ENCODE data around the gene CIBAR2. TPM values are rescaled to one million over a fixed set of nuclear protein-coding genes. Genes with fewer than 3 reads are reported as not detected.

Gene CIBAR2
- total RNA-seq, 2 experiments from 2014 or later, result 0.50 TPM; not detected in 1

GRCh38 chr16:85072076-85072860 lies 40.0 kb downstream of the CIBAR2 start:
- no peak overlapping the region for H3K4me3 ChIP-seq (ENCODE audit: low read depth, low read length, poor library complexity, severe bottlenecking)
- no peak overlapping the region for H3K27ac ChIP-seq (ENCODE audit: low read depth, low read length, poor library complexity, severe bottlenecking)
- POLR2A ChIA-PET, result no interaction called here
- no peaks in the 10 kb centered on the region for H3K36me3 ChIP-seq (ENCODE audit: insufficient read depth, low read length)
- CTCF ChIA-PET (ENCODE audit: unreplicated experiment), result no interaction called here
- H3K4me2 ChIP-seq (ENCODE audit: low read length), result no peak overlapping the region
- no peaks in the 10 kb centered on the region for H4K20me1 ChIP-seq (ENCODE audit: insufficient read depth, low read length)
- H2AFZ ChIP-seq (ENCODE audit: low read length), result no peak overlapping the region
- no peaks in the 10 kb centered on the region for H3K9me3 ChIP-seq (ENCODE audit: low read length)
- no peak for DNase-seq (ENCODE audit: low spot score)
- no peaks in the 10 kb centered on the region for H3K4me1 ChIP-seq (ENCODE audit: insufficient read depth, low read length, poor library complexity, severe bottlenecking)
- no peaks in the 10 kb centered on the region for H3K79me2 ChIP-seq (ENCODE audit: insufficient read depth, low read depth, low read length)
- BruUV-seq (replicated peaks), result no TSS peak
- H3K9me2 ChIP-seq (ENCODE audit: insufficient read depth, low read length), result no peaks in the 10 kb centered on the region
- intact Hi-C loops (cut with micrococcal nuclease; ENCODE audit: unreplicated experiment), result no loop called here
- TF ChIP-seq CTCF (conservative IDR thresholded peaks at IDR 0.05; ENCODE audit: low read length) (no peak), EZH2phosphoT487 (IDR thresholded peaks at IDR 0.05; ENCODE audit: borderline replicate concordance, low read depth, low read length) (no peak)

- no peak for DNase-seq (ENCODE audit: low spot score)
- H3K9me3 ChIP-seq (ENCODE audit: low read length), result no peaks in the 10 kb centered on the region
- no peaks in the 10 kb centered on the region for H4K20me1 ChIP-seq (ENCODE audit: insufficient read depth, low read length)
- no TSS peak for BruUV-seq (replicated peaks)
- H3K79me2 ChIP-seq (ENCODE audit: insufficient read depth, low read depth, low read length), result no peaks in the 10 kb centered on the region
- H3K4me2 ChIP-seq (ENCODE audit: low read length), result no peak overlapping the region
- no peak overlapping the region for H2AFZ ChIP-seq (ENCODE audit: low read length)
- no peak for TF ChIP-seq EZH2phosphoT487 (IDR thresholded peaks at IDR 0.05; ENCODE audit: borderline replicate concordance, low read depth, low read length)
- TF ChIP-seq CTCF (conservative IDR thresholded peaks at IDR 0.05; ENCODE audit: low read length), result no peak
- H3K36me3 ChIP-seq (ENCODE audit: insufficient read depth, low read length), result no peaks in the 10 kb centered on the region
- POLR2A ChIA-PET, result interaction anchor here (1.0 kb wide), 1 partner anchor 36 kb away, joined by 4 read pairs; no protein-coding TSS in a partner anchor
- no peak overlapping the region for H3K27ac ChIP-seq (ENCODE audit: low read depth, low read length, poor library complexity, severe bottlenecking)
- intact Hi-C loops (cut with micrococcal nuclease; ENCODE audit: unreplicated experiment), result no loop called here
- H3K4me1 ChIP-seq (ENCODE audit: insufficient read depth, low read length, poor library complexity, severe bottlenecking), result no peaks in the 10 kb centered on the region
- CTCF ChIA-PET (ENCODE audit: unreplicated experiment), result no interaction called here
- no peak overlapping the region for H3K4me3 ChIP-seq (ENCODE audit: low read depth, low read length, poor library complexity, severe bottlenecking)
- no peaks in the 10 kb centered on the region for H3K9me2 ChIP-seq (ENCODE audit: insufficient read depth, low read length)
Measured at GRCh38 chr16:85069171-85069570, 43.1 kb downstream of the CIBAR2 start.

- Histone ChIP-seq H4K20me1 (ENCODE audit: insufficient read depth, low read length) (no peaks in the 10 kb centered on the region), H3K27ac (ENCODE audit: low read depth, low read length, poor library complexity, severe bottlenecking) (no peak overlapping the region), H3K9me2 (ENCODE audit: insufficient read depth, low read length) (no peaks in the 10 kb centered on the region), H3K36me3 (ENCODE audit: insufficient read depth, low read length) (no peaks in the 10 kb centered on the region), H3K4me1 (ENCODE audit: insufficient read depth, low read length, poor library complexity, severe bottlenecking) (no peaks in the 10 kb centered on the region), H3K79me2 (ENCODE audit: insufficient read depth, low read depth, low read length) (no peaks in the 10 kb centered on the region), H3K4me2 (ENCODE audit: low read length) (no peak overlapping the region), H2AFZ (ENCODE audit: low read length) (no peak overlapping the region), H3K9me3 (ENCODE audit: low read length) (no peaks in the 10 kb centered on the region), H3K4me3 (ENCODE audit: low read depth, low read length, poor library complexity, severe bottlenecking) (no peak overlapping the region)
- intact Hi-C loops (cut with micrococcal nuclease; ENCODE audit: unreplicated experiment), result no loop called here
- ChIA-PET CTCF (ENCODE audit: unreplicated experiment) (no interaction called here), POLR2A (interaction anchor here (1.0 kb wide), 1 partner anchor 36 kb away, joined by 4 read pairs; no protein-coding TSS in a partner anchor)
- no peak for DNase-seq (ENCODE audit: low spot score)
- BruUV-seq (replicated peaks), result no TSS peak
- TF ChIP-seq CTCF (conservative IDR thresholded peaks at IDR 0.05; ENCODE audit: low read length) (no peak), EZH2phosphoT487 (IDR thresholded peaks at IDR 0.05; ENCODE audit: borderline replicate concordance, low read depth, low read length) (no peak)
Measured at GRCh38 chr16:85068746-85069145, 43.5 kb downstream of the CIBAR2 start.

Data from OCI-LY7 (cell line).